WTC11 (cell line): ENCODE measurements around the gene EAF1. TPM values are rescaled to one million over a fixed set of nuclear protein-coding genes. Genes with fewer than 3 reads are reported as not detected.

Source experiments
- ATAC-seq: fragments of 200-7000 bp; cut with Tn5 transposase; 2 replicates; pipeline ENCODE4 v1.10.0; 2021; ENCODE audit warnings: mild to moderate bottlenecking, moderate library complexity
- CTCF ChIA-PET: fragments of 300-600 bp; sonication (Branson Sonifier 250); formaldehyde crosslinking; loops from one replicate; lab custom pipeline; 2021; ENCODE audit warnings: antibody characterized with exemption; lab: Charles Lee
- POLR2A ChIA-PET: fragments of 350-600 bp; sonication (Branson Sonifier 250); formaldehyde crosslinking; loops from one replicate; lab custom pipeline; 2021; ENCODE audit warnings: antibody characterized with exemption; lab: Charles Lee
- DNase-seq: peaks from one replicate; pipeline ENCODE4 v3.0.0; 2021; ENCODE audit warnings: low spot score
- H3K27ac Mint-ChIP-seq: 2 replicates; pipeline ENCODE4 v1.8.0; 2021; ENCODE audit warnings: mixed read lengths
- H3K27me3 Mint-ChIP-seq: 2 replicates; pipeline ENCODE4 v1.8.0; 2021; ENCODE audit warnings: low read depth, mild to moderate bottlenecking, moderate library complexity, mixed read lengths
- H3K36me3 Mint-ChIP-seq: 2 replicates; pipeline ENCODE4 v1.8.0; 2021; ENCODE audit warnings: mixed read lengths
- H3K4me1 Mint-ChIP-seq: 2 replicates; pipeline ENCODE4 v1.8.0; 2022; ENCODE audit warnings: mixed read lengths
- H3K4me3 Mint-ChIP-seq: 2 replicates; pipeline ENCODE4 v1.8.0; 2021; ENCODE audit warnings: mild to moderate bottlenecking, moderate library complexity, mixed read lengths
- H3K9me3 Mint-ChIP-seq: 2 replicates; pipeline ENCODE4 v1.8.0; 2021; ENCODE audit warnings: mixed read lengths
- ARID4B ChIP-seq: sonication (generic); formaldehyde crosslinking; IDR thresholded peaks from 2 replicates; pipeline ENCODE4 v1.8.0; 2023; ENCODE audit warnings: missing genetic modification reagents, mild to moderate bottlenecking, borderline replicate concordance
- CBFB ChIP-seq: sonication (generic); formaldehyde crosslinking; IDR thresholded peaks from 2 replicates; pipeline ENCODE4 v1.8.1; 2022; ENCODE audit warnings: mild to moderate bottlenecking, low read depth, missing genetic modification reagents
- ESRRA ChIP-seq: sonication (generic); formaldehyde crosslinking; IDR thresholded peaks from 2 replicates; pipeline ENCODE4 v1.8.1; 2022; ENCODE audit warnings: mild to moderate bottlenecking, missing genetic modification reagents, borderline replicate concordance
- FOXP1 ChIP-seq: sonication (generic); formaldehyde crosslinking; IDR thresholded peaks from 2 replicates; pipeline ENCODE4 v1.8.0; 2022; ENCODE audit warnings: missing genetic modification reagents, mild to moderate bottlenecking, moderate library complexity, borderline replicate concordance
- IRF2 ChIP-seq: sonication (generic); formaldehyde crosslinking; IDR thresholded peaks from 2 replicates; pipeline ENCODE4 v1.8.0; 2022; ENCODE audit warnings: low read depth, missing genetic modification reagents, borderline replicate concordance
- NFATC4 ChIP-seq: fragments of 250-450 bp; sonication (Bioruptor Pico); IDR thresholded peaks from 2 replicates; pipeline ENCODE4 v1.9.0; 2021; ENCODE audit warnings: mild to moderate bottlenecking
- RELA ChIP-seq: sonication (generic); formaldehyde crosslinking; IDR thresholded peaks from 2 replicates; pipeline ENCODE4 v1.8.1; 2022; ENCODE audit warnings: missing genetic modification reagents, mild to moderate bottlenecking, borderline replicate concordance
- STAT6 ChIP-seq: sonication (generic); formaldehyde crosslinking; conservative IDR thresholded peaks from 2 replicates; pipeline ENCODE4 v1.8.1; 2023; ENCODE audit warnings: mild to moderate bottlenecking, low read depth, missing genetic modification reagents, moderate library complexity
- ZNF219 ChIP-seq: sonication (generic); formaldehyde crosslinking; IDR thresholded peaks from 2 replicates; pipeline ENCODE4 v1.8.0; 2023; ENCODE audit warnings: missing genetic modification reagents, mild to moderate bottlenecking, borderline replicate concordance
- ZNF263 ChIP-seq: sonication (generic); formaldehyde crosslinking; IDR thresholded peaks from 2 replicates; pipeline ENCODE4 v1.8.1; 2022; ENCODE audit warnings: low read depth, mild to moderate bottlenecking, moderate library complexity, missing genetic modification reagents
- ZNF281 ChIP-seq: sonication (generic); formaldehyde crosslinking; IDR thresholded peaks from 2 replicates; pipeline ENCODE4 v1.8.0; 2023; ENCODE audit warnings: mild to moderate bottlenecking, missing genetic modification reagents
- total RNA-seq: library from RNA; stranded (reverse); gene quantifications from 3 replicates; pipeline ENCODE4 v1.2.3, GENCODE V29; 2021

EAF1 gene
- total RNA-seq, 1 experiment from 2014 or later: 25.4 TPM

GRCh38 chr3:15467227-15468181, 40.1 kb downstream of the EAF1 start:
- Mint-ChIP-seq H3K27me3 (no peaks in the 10 kb centered on the region; the same call in 1 of the 2 replicates), H3K9me3 (peaks cover 3% of the 10 kb centered on the region; the same call in 1 of the 2 replicates), H3K36me3 (no peaks in the 10 kb centered on the region), H3K4me1 (no peaks in the 10 kb centered on the region), H3K4me3 (no peak overlapping the region), H3K27ac (no peak overlapping the region)
- TF ChIP-seq ZNF219 (no peak), CBFB (CRISPR knock-in tag) (no peak)
- ChIA-PET POLR2A (no interaction called here), CTCF (interaction anchor here (0.7 to 1.7 kb wide), 3 partner anchors 59 to 349 kb away, joined by 3 to 6 read pairs (median 4); no protein-coding TSS in a partner anchor)
- ATAC-seq: no peak
- DNase-seq: no peak

GRCh38 chr3:15470261-15470660, 42.9 kb downstream of the EAF1 start:
- H3K27me3 Mint-ChIP-seq: no peaks in the 10 kb centered on the region; the same call in 1 of the 2 replicates
- no peak for TF ChIP-seq ARID4B (CRISPR knock-in tag)
- TF ChIP-seq ESRRA (CRISPR knock-in tag): no peak
- no peak for TF ChIP-seq ZNF263 (CRISPR knock-in tag)
- TF ChIP-seq STAT6 (CRISPR knock-in tag): no peak
- TF ChIP-seq FOXP1 (CRISPR knock-in tag): no peak
- no peak for TF ChIP-seq ZNF281 (CRISPR knock-in tag)
- TF ChIP-seq NFATC4: no peak
- TF ChIP-seq RELA (CRISPR knock-in tag): no peak
- no peak for TF ChIP-seq IRF2 (CRISPR knock-in tag)
- TF ChIP-seq, all 79 proteins: peak for 0
- H3K4me1 Mint-ChIP-seq: peaks cover 5% of the 10 kb centered on the region
- ChIA-PET CTCF (interaction anchor here (0.6 to 1.2 kb wide), 3 partner anchors 57 to 351 kb away, joined by 3 to 5 read pairs (median 3); no protein-coding TSS in a partner anchor), POLR2A (no interaction called here)
- ATAC-seq (peak; percentile 99), DNase-seq (peak; percentile 50)
- H3K27ac Mint-ChIP-seq: no peak overlapping the region
- no peaks in the 10 kb centered on the region for H3K9me3 Mint-ChIP-seq
- no peak overlapping the region for H3K4me3 Mint-ChIP-seq
- no peaks in the 10 kb centered on the region for H3K36me3 Mint-ChIP-seq
